Neuronal stem cell (in vitro differentiated cells): ENCODE measurements around the gene R3HCC1L.

ENCODE experiments used
- DNase-seq: peaks from one replicate; pipeline ENCODE4 v3.0.0-alpha.2; 2013; ENCODE audit warnings: low spot score
- H2AFZ ChIP-seq: one replicate; pipeline ENCODE4 v1.6.1; 2013; ENCODE audit warnings: mild to moderate bottlenecking, low read length, inconsistent platforms
- H2AK5ac ChIP-seq: 2 replicates; pipeline ENCODE4 v1.6.1; 2013; ENCODE audit warnings: low read depth, mild to moderate bottlenecking, inconsistent platforms, low read length, moderate library complexity, mixed read lengths
- H2BK120ac ChIP-seq: 2 replicates; pipeline ENCODE4 v1.6.1; 2013; ENCODE audit warnings: low read depth, mild to moderate bottlenecking, inconsistent platforms, low read length, moderate library complexity, mixed read lengths
- H2BK12ac ChIP-seq: one replicate; pipeline ENCODE4 v1.6.1; 2013; ENCODE audit warnings: low read length, inconsistent platforms
- H2BK15ac ChIP-seq: 2 replicates; pipeline ENCODE4 v1.6.1; 2013; ENCODE audit warnings: mild to moderate bottlenecking, low read length, inconsistent platforms, mixed read lengths
- H2BK5ac ChIP-seq: one replicate; pipeline ENCODE4 v1.6.1; 2013; ENCODE audit warnings: inconsistent platforms, mild to moderate bottlenecking, low read length, moderate library complexity
- H3K14ac ChIP-seq: one replicate; pipeline ENCODE4 v1.6.1; 2013; ENCODE audit warnings: low read length, inconsistent platforms
- H3K18ac ChIP-seq: 2 replicates; pipeline ENCODE4 v1.6.1; 2013; ENCODE audit warnings: low read length, inconsistent platforms
- H3K23ac ChIP-seq: 2 replicates; pipeline ENCODE4 v1.6.1; 2013; ENCODE audit warnings: low read depth, mild to moderate bottlenecking, mixed read lengths, low read length, inconsistent platforms; ENCODE audit not compliant: poor library complexity
- H3K27ac ChIP-seq: replicated peaks from 3 replicates; pipeline ENCODE4 v1.5.1; 2013; ENCODE audit warnings: low read length, inconsistent platforms
- H3K27me3 ChIP-seq, 3 experiments: 2 replicates each; pipeline ENCODE4 v1.6.1; 2013; ENCODE audit warnings: low read length in 3 of 3, mild to moderate bottlenecking in 2 of 3, inconsistent platforms in 1 of 3, low read depth in 1 of 3, mixed read lengths in 1 of 3, moderate library complexity in 1 of 3; ENCODE audit not compliant: control insufficient read depth in 3 of 3, insufficient read depth in 3 of 3
- H3K36me3 ChIP-seq, 2 donors: replicated peaks in 1 of 2; 2 replicates each; pipeline ENCODE4 v1.6.1; 2013; ENCODE audit warnings: low read length in 2 of 2; ENCODE audit not compliant: control insufficient read depth in 2 of 2, insufficient read depth in 2 of 2
- H3K4ac ChIP-seq: 2 replicates; pipeline ENCODE4 v1.6.1; 2013; ENCODE audit warnings: inconsistent platforms, mild to moderate bottlenecking, low read length, moderate library complexity
- H3K4me1 ChIP-seq, 2 donors: 1 replicate in 1 of 2; 2 replicates in 1 of 2; pipeline ENCODE4 v1.6.1; 2013; ENCODE audit warnings: low read length in 2 of 2, low read depth in 1 of 2; ENCODE audit not compliant: control insufficient read depth in 2 of 2, insufficient read depth in 1 of 2
- H3K4me2 ChIP-seq: one replicate; pipeline ENCODE4 v1.6.1; 2013; ENCODE audit warnings: mild to moderate bottlenecking, low read length, inconsistent platforms; ENCODE audit not compliant: insufficient read depth, poor library complexity, severe bottlenecking
- H3K4me3 ChIP-seq, 2 donors: 2 replicates each; pipeline ENCODE4 v1.5.1; 2013; ENCODE audit warnings: low read length in 2 of 2, mild to moderate bottlenecking in 2 of 2, inconsistent platforms in 1 of 2, moderate library complexity in 1 of 2
- H3K79me1 ChIP-seq: one replicate; pipeline ENCODE4 v1.6.1; 2013; ENCODE audit warnings: low read depth, mild to moderate bottlenecking, inconsistent platforms, low read length, moderate library complexity
- H3K9ac ChIP-seq: one replicate; pipeline ENCODE4 v1.6.1; 2013; ENCODE audit warnings: mild to moderate bottlenecking, low read depth, low read length, inconsistent platforms; ENCODE audit not compliant: poor library complexity
- H3K9me3 ChIP-seq, 2 donors: replicated peaks in 1 of 2; 2 replicates each; pipeline versions ENCODE3 to v1.6.1; 2013; ENCODE audit warnings: low read length in 2 of 2, mild to moderate bottlenecking in 2 of 2, inconsistent platforms in 1 of 2, low read depth in 1 of 2, mixed read lengths in 1 of 2, moderate library complexity in 1 of 2; ENCODE audit not compliant: control insufficient read depth in 2 of 2, insufficient read depth in 1 of 2
- H4K8ac ChIP-seq: one replicate; pipeline ENCODE4 v1.6.1; 2013; ENCODE audit warnings: low read depth, mild to moderate bottlenecking, inconsistent platforms, low read length, moderate library complexity
- H4K91ac ChIP-seq: one replicate; pipeline ENCODE4 v1.6.1; 2013; ENCODE audit warnings: low read length, low read depth, mild to moderate bottlenecking, inconsistent platforms; ENCODE audit not compliant: poor library complexity
- WGBS, 2 donors: extraction: QIAGEN DNeasy Blood & Tissue Kit; methylation state at CpG; one replicate each; pipeline ENCODE4 v1.1.7; 2013; ENCODE audit warnings: missing lambda C conversion rate in 2 of 2, mixed read lengths in 1 of 2; ENCODE audit not compliant: insufficient read length in 2 of 2, insufficient replicate concordance in 1 of 2; ENCODE audit errors: extremely low coverage in 2 of 2; 5-methylcytosine and 5-hydroxymethylcytosine counted together

Gene R3HCC1L

GRCh38 chr10:98193037-98193436 lies 58.6 kb downstream of the R3HCC1L start:
- no peak overlapping the region for H2BK5ac ChIP-seq
- no peaks in the 10 kb centered on the region for H3K27me3 ChIP-seq
- no peak overlapping the region for H3K23ac ChIP-seq
- no peak overlapping the region for H2AK5ac ChIP-seq
- no peak overlapping the region for H3K18ac ChIP-seq
- H3K4me1 ChIP-seq, result no peaks in the 10 kb centered on the region
- no peaks in the 10 kb centered on the region for H3K79me1 ChIP-seq
- no peak overlapping the region for H4K8ac ChIP-seq
- H3K9me3 ChIP-seq, result peaks cover 0 to 10% of the 10 kb centered on the region in 2 donors
- no peak overlapping the region for H3K4me3 ChIP-seq
- no CpG with 5 or more reads among the region's 2 CpGs for WGBS, 2 donors
- H3K36me3 ChIP-seq, result peaks cover 0 to 6% of the 10 kb centered on the region in 2 donors
- H2AFZ ChIP-seq, result no peak overlapping the region
- H2BK12ac ChIP-seq, result no peak overlapping the region
- no peak overlapping the region for H2BK15ac ChIP-seq
- no peak for DNase-seq
- no peak overlapping the region for H2BK120ac ChIP-seq
- no peak overlapping the region for H3K9ac ChIP-seq
- no peak overlapping the region for H3K27ac ChIP-seq
- H3K14ac ChIP-seq, result no peak overlapping the region
- no peak overlapping the region for H4K91ac ChIP-seq
- no peak overlapping the region for H3K4me2 ChIP-seq
- no peak overlapping the region for H3K4ac ChIP-seq

DNA sequence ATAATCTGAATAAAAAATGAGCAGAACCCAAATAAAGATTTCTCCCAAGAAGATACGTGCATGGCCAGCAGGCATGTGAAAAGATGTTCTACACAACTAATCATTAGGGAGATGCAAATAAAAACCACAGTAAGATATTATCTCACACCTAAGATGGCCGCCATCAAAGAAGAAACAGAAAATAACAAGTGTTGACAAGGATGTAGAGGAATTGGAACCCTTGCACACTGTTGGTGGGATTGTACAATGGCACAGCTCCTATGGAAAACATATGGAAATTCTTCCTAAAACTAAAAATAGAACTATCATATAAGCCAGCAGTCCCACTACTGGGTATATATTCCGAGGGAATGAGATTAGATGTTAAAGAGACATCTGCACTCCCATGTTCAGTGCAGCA lies 60.2 kb downstream of the R3HCC1L start:
- no peak overlapping the region for H3K9ac ChIP-seq
- peaks cover 0 to 10% of the 10 kb centered on the region in 2 donors for H3K9me3 ChIP-seq
- no peak overlapping the region for H4K8ac ChIP-seq
- H3K36me3 ChIP-seq, result no peaks in the 10 kb centered on the region
- no peaks in the 10 kb centered on the region for H3K27me3 ChIP-seq
- H3K18ac ChIP-seq, result no peak overlapping the region
- H3K4me1 ChIP-seq, result no peaks in the 10 kb centered on the region
- H2AFZ ChIP-seq, result no peak overlapping the region
- no peak overlapping the region for H4K91ac ChIP-seq
- H2BK15ac ChIP-seq, result no peak overlapping the region
- DNase-seq, result no peak
- no peak overlapping the region for H2AK5ac ChIP-seq
- no peak overlapping the region for H3K27ac ChIP-seq
- H3K79me1 ChIP-seq, result no peaks in the 10 kb centered on the region
- no peak overlapping the region for H3K4me2 ChIP-seq
- H2BK120ac ChIP-seq, result no peak overlapping the region
- no peak overlapping the region for H3K4ac ChIP-seq
- no peak overlapping the region for H3K4me3 ChIP-seq
- no CpG with 5 or more reads among the region's 3 CpGs for WGBS, 2 donors
- no peak overlapping the region for H2BK5ac ChIP-seq
- H2BK12ac ChIP-seq, result no peak overlapping the region
- H3K14ac ChIP-seq, result no peak overlapping the region
- no peak overlapping the region for H3K23ac ChIP-seq

DNA sequence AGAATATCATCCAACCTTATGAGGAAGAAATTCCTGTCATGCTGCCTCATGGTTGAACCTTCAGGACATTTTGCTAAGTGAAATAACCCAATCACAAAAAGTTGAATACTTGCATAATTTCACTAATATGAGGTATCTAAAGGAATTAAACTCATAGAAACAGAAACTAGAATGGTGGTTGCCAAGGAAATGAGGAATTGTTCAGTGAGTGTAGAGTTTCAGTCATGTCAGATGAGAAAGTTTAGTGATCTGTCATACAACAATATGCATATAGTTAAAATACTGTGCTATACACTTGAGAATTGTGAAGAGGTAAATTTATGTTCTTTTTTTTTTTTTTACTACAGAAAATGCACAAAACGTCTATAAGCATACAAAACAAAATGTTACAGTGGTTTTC lies 60.7 kb downstream of the R3HCC1L start:
- H2BK12ac ChIP-seq, result no peak overlapping the region
- H3K4me1 ChIP-seq, result no peaks in the 10 kb centered on the region
- H4K91ac ChIP-seq, result no peak overlapping the region
- H3K27ac ChIP-seq, result no peak overlapping the region
- no peak overlapping the region for H3K4me3 ChIP-seq
- H2AK5ac ChIP-seq, result no peak overlapping the region
- H3K23ac ChIP-seq, result no peak overlapping the region
- no peak overlapping the region for H3K18ac ChIP-seq
- WGBS, 2 donors, result no CpG with 5 or more reads among the region's 1 CpG
- H3K9ac ChIP-seq, result no peak overlapping the region
- no peak overlapping the region for H2AFZ ChIP-seq
- H3K36me3 ChIP-seq, result no peaks in the 10 kb centered on the region
- no peak overlapping the region for H4K8ac ChIP-seq
- no peak overlapping the region for H3K4me2 ChIP-seq
- no peak overlapping the region for H2BK120ac ChIP-seq
- no peak overlapping the region for H3K14ac ChIP-seq
- H3K27me3 ChIP-seq, result no peaks in the 10 kb centered on the region
- H2BK15ac ChIP-seq, result no peak overlapping the region
- H3K79me1 ChIP-seq, result no peaks in the 10 kb centered on the region
- DNase-seq, result no peak
- H3K4ac ChIP-seq, result no peak overlapping the region
- peaks cover 0 to 10% of the 10 kb centered on the region in 2 donors for H3K9me3 ChIP-seq
- no peak overlapping the region for H2BK5ac ChIP-seq

DNA sequence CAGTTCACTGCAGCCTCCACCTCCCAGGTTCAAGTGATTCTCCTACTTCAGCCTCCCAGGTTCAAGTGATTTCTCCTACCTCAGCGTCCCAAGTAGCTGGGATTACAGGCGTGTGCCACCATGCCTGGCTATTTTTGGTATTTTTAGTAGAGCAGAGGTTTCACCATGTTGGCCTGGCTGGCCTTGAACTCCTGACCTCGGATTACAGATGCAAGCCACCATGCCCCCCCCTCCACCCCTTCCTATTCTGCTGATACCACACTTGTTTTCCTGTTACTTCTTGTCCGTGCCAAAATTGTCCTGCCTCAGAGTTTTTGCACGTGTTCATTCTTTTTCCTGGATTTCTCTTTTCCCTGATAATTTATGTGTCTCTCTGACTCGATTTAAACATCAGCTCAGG lies 62.5 kb downstream of the R3HCC1L start:
- Histone ChIP-seq H3K4me1 (no peaks in the 10 kb centered on the region), H3K4me2 (no peak overlapping the region), H3K18ac (no peak overlapping the region), H3K27me3 (no peaks in the 10 kb centered on the region), H3K4ac (no peak overlapping the region), H2BK5ac (no peak overlapping the region), H4K91ac (no peak overlapping the region), H3K23ac (no peak overlapping the region), H3K14ac (no peak overlapping the region), H4K8ac (no peak overlapping the region), H3K4me3 (no peak overlapping the region), H3K27ac (no peak overlapping the region), H2BK15ac (no peak overlapping the region), H2BK12ac (no peak overlapping the region), H3K36me3 (no peaks in the 10 kb centered on the region), H3K9ac (no peak overlapping the region), H3K9me3 (peaks cover 0 to 10% of the 10 kb centered on the region in 2 donors), H3K79me1 (no peaks in the 10 kb centered on the region), H2BK120ac (no peak overlapping the region), H2AFZ (no peak overlapping the region), H2AK5ac (no peak overlapping the region)
- DNase-seq, result no peak
- no CpG with 5 or more reads among the region's 6 CpGs for WGBS, 2 donors
